H1 (cell line): ENCODE data around the gene CENPP. TPM values are rescaled to one million over a fixed set of nuclear protein-coding genes. Genes with fewer than 3 reads are reported as not detected.

Source experiments
- CTCF ChIA-PET: fragments of 300-600 bp; sonication (Branson Sonifier 250); formaldehyde crosslinking; loops from one replicate; lab custom pipeline; 2021; ENCODE audit not compliant: partially characterized antibody; lab: Charles Lee
- POLR2A ChIA-PET: fragments of 300-600 bp; sonication (Branson Sonifier 250); formaldehyde crosslinking; loops from one replicate; lab custom pipeline; 2021; ENCODE audit warnings: inconsistent platforms; ENCODE audit not compliant: partially characterized antibody; lab: Charles Lee
- DNase-seq, 2 experiments: peaks; one replicate each; pipeline versions ENCODE4 v3.0.0 to v3.0.0-alpha.2; 2010 to 2022; ENCODE audit warnings: low spot score in 2 of 2, low read depth in 1 of 2, mixed read lengths in 1 of 2
- FAIRE-seq: peaks from 2 replicates; lab custom pipeline; 2011; peaks lifted over from hg19 to GRCh38; lab: Jason Lieb, UNC
- H2AFZ ChIP-seq: 2 replicates; pipeline ENCODE4 v1.8.1; 2012; ENCODE audit warnings: low read length, inconsistent platforms
- H2AK5ac ChIP-seq: 2 replicates; pipeline ENCODE4 v1.6.1; 2013; ENCODE audit warnings: low read depth, low read length
- H2BK120ac ChIP-seq: replicated peaks from 2 replicates; pipeline ENCODE3; 2013; ENCODE audit warnings: low read depth, low read length, inconsistent platforms
- H2BK12ac ChIP-seq: 2 replicates; pipeline ENCODE4 v1.6.1; 2013; ENCODE audit warnings: low read depth, low read length
- H2BK15ac ChIP-seq: 2 replicates; pipeline ENCODE4 v1.6.1; 2013; ENCODE audit warnings: low read length
- H2BK20ac ChIP-seq: 2 replicates; pipeline ENCODE4 v1.6.1; 2013; ENCODE audit warnings: low read length
- H2BK5ac ChIP-seq: 2 replicates; pipeline ENCODE4 v1.6.1; 2013; ENCODE audit warnings: low read depth, low read length
- H3K14ac ChIP-seq: 2 replicates; pipeline ENCODE4 v1.6.1; 2013; ENCODE audit warnings: inconsistent platforms; ENCODE audit not compliant: insufficient read length
- H3K18ac ChIP-seq: 2 replicates; pipeline ENCODE4 v1.6.1; 2013; ENCODE audit warnings: low read length; ENCODE audit errors: extremely low read depth
- H3K23ac ChIP-seq: 2 replicates; pipeline ENCODE4 v1.6.1; 2013; ENCODE audit warnings: inconsistent platforms; ENCODE audit not compliant: insufficient read length
- H3K23me2 ChIP-seq: 2 replicates; pipeline ENCODE4 v1.6.1; 2013; ENCODE audit warnings: low read depth, low read length
- H3K27ac ChIP-seq: 2 replicates; pipeline ENCODE4 v1.6.1; 2011; ENCODE audit warnings: low read depth, low read length, inconsistent platforms
- H3K27me3 ChIP-seq, 4 experiments: replicated peaks in 1 of 4; 1 replicate in 1 of 4; 2 replicates in 3 of 4; pipeline versions ENCODE4 v1.6.1 to v1.8.1; 2011 to 2013; ENCODE audit warnings: low read length in 3 of 4, mild to moderate bottlenecking in 3 of 4, inconsistent platforms in 2 of 4, mixed read lengths in 2 of 4, moderate library complexity in 1 of 4; ENCODE audit not compliant: control insufficient read depth in 3 of 4, insufficient read depth in 3 of 4; ENCODE audit errors: extremely low read depth in 1 of 4
- H3K36me3 ChIP-seq, 4 experiments: 2 replicates each; pipeline versions ENCODE4 v1.6.1 to v1.8.1; 2011 to 2013; ENCODE audit warnings: mild to moderate bottlenecking in 4 of 4, low read length in 3 of 4, moderate library complexity in 2 of 4, control low read depth in 1 of 4, inconsistent platforms in 1 of 4; ENCODE audit not compliant: insufficient read depth in 4 of 4, control insufficient read depth in 2 of 4
- H3K4ac ChIP-seq: replicated peaks from 2 replicates; pipeline ENCODE3; 2013; ENCODE audit warnings: low read length, low read depth, mixed read lengths, inconsistent platforms; ENCODE audit not compliant: insufficient read length
- H3K4me1 ChIP-seq, 4 experiments: replicated peaks in 1 of 4; 1 replicate in 1 of 4; 2 replicates in 3 of 4; pipeline versions ENCODE4 v1.6.1 to v1.8.1; 2011 to 2013; ENCODE audit warnings: low read length in 3 of 4, inconsistent platforms in 2 of 4, mixed read lengths in 1 of 4; ENCODE audit not compliant: insufficient read depth in 4 of 4, control insufficient read depth in 3 of 4
- H3K4me2 ChIP-seq, 2 experiments: 2 replicates each; pipeline versions ENCODE4 v1.6.1 to v1.8.1; 2011 to 2013; ENCODE audit warnings: low read depth in 2 of 2, low read length in 2 of 2, control low read depth in 1 of 2, inconsistent platforms in 1 of 2, mild to moderate bottlenecking in 1 of 2; ENCODE audit not compliant: insufficient read depth in 1 of 2
- H3K4me3 ChIP-seq, 4 experiments: fragments of 200-600, 300-600 bp in 1 of 4; sonication (generic), shearing (Covaris generic), sonication (Bioruptor Twin) in 1 of 4; 2 replicates each; pipeline versions ENCODE4 v1.5.1 to v1.8.1; 2011 to 2016; ENCODE audit warnings: low read length in 4 of 4, low read depth in 3 of 4, control low read depth in 2 of 4, inconsistent platforms in 2 of 4, mild to moderate bottlenecking in 2 of 4, mixed read lengths in 1 of 4, moderate library complexity in 1 of 4; ENCODE audit not compliant: insufficient read depth in 2 of 4; ENCODE audit errors: extremely low read depth in 1 of 4
- H3K56ac ChIP-seq: replicated peaks from 2 replicates; pipeline ENCODE3; 2013; ENCODE audit warnings: low read depth, mild to moderate bottlenecking, mixed read lengths, low read length, inconsistent platforms; ENCODE audit not compliant: insufficient read length
- H3K79me1 ChIP-seq: 2 replicates; pipeline ENCODE4 v1.6.1; 2013; ENCODE audit warnings: low read depth, low read length, control low read depth
- H3K79me2 ChIP-seq, 2 experiments: 2 replicates each; pipeline versions ENCODE4 v1.6.1 to v1.8.1; 2012 to 2013; ENCODE audit warnings: low read length in 2 of 2, mild to moderate bottlenecking in 2 of 2, inconsistent platforms in 1 of 2; ENCODE audit not compliant: insufficient read depth in 2 of 2, control insufficient read depth in 1 of 2
- H3K9ac ChIP-seq, 4 experiments: replicated peaks in 1 of 4; 1 replicate in 1 of 4; 2 replicates in 3 of 4; pipeline versions ENCODE4 v1.6.1 to v1.8.1; 2011 to 2013; ENCODE audit warnings: low read depth in 3 of 4, low read length in 3 of 4, control low read depth in 2 of 4, mild to moderate bottlenecking in 2 of 4, moderate library complexity in 2 of 4, inconsistent platforms in 1 of 4; ENCODE audit errors: extremely low read depth in 1 of 4
- H3K9me3 ChIP-seq, 2 experiments: 2 replicates each; pipeline versions ENCODE4 v1.6.1 to v1.8.1; 2012 to 2013; ENCODE audit warnings: mild to moderate bottlenecking in 2 of 2, moderate library complexity in 2 of 2, control low read depth in 1 of 2, inconsistent platforms in 1 of 2, low read depth in 1 of 2, low read length in 1 of 2, mixed read lengths in 1 of 2; ENCODE audit not compliant: insufficient read depth in 2 of 2
- H4K20me1 ChIP-seq, 2 experiments: replicated peaks in 1 of 2; 2 replicates each; pipeline versions ENCODE3 to v1.8.1; 2011 to 2013; ENCODE audit warnings: inconsistent platforms in 2 of 2, low read length in 2 of 2, mild to moderate bottlenecking in 1 of 2; ENCODE audit not compliant: insufficient read depth in 2 of 2, control insufficient read depth in 1 of 2
- H4K5ac ChIP-seq: 2 replicates; pipeline ENCODE4 v1.6.1; 2013; ENCODE audit warnings: low read length, low read depth, mixed read lengths, inconsistent platforms; ENCODE audit not compliant: insufficient read length
- H4K8ac ChIP-seq: 2 replicates; pipeline ENCODE4 v1.8.0; 2013; ENCODE audit warnings: mild to moderate bottlenecking, moderate library complexity, low read length, inconsistent platforms; ENCODE audit not compliant: insufficient read depth; ENCODE audit errors: extremely low read depth
- H4K91ac ChIP-seq: replicated peaks from 2 replicates; pipeline ENCODE3; 2013; ENCODE audit warnings: low read length, mixed read lengths, inconsistent platforms; ENCODE audit not compliant: insufficient read length
- BRCA1 ChIP-seq: IDR thresholded peaks from 2 replicates; pipeline ENCODE4 v1.6.1; 2012; ENCODE audit warnings: low read depth, low read length, improper control_type of control experiment
- CBX8 ChIP-seq: fragments of 300-800, 300-1000 bp; sonication (generic); IDR thresholded peaks from 2 replicates; pipeline ENCODE4 v1.7.1; 2016; ENCODE audit warnings: low read depth, low read length, borderline replicate concordance
- GTF2F1 ChIP-seq: IDR thresholded peaks from 2 replicates; pipeline ENCODE4 v1.6.1; 2012; ENCODE audit warnings: low read depth, low read length, improper control_type of control experiment, borderline replicate concordance
- KDM4A ChIP-seq: IDR thresholded peaks from one replicate; pipeline ENCODE4 v1.7.1; 2012; ENCODE audit warnings: low read depth, mild to moderate bottlenecking, moderate library complexity, low read length, inconsistent platforms; ENCODE audit not compliant: severe bottlenecking
- NANOG ChIP-seq: IDR thresholded peaks from 2 replicates; pipeline ENCODE4 v1.6.1; 2011; ENCODE audit warnings: low read length, low read depth, mild to moderate bottlenecking, inconsistent platforms; ENCODE audit not compliant: insufficient read depth, poor library complexity, severe bottlenecking
- POLR2A ChIP-seq, 2 experiments: IDR thresholded peaks; 1 replicate in 1 of 2; 2 replicates in 1 of 2; pipeline ENCODE4 v1.6.1; 2011; ENCODE audit warnings: low read depth in 2 of 2, low read length in 2 of 2, mild to moderate bottlenecking in 2 of 2; ENCODE audit errors: control extremely low read depth in 1 of 2
- RXRA ChIP-seq: IDR thresholded peaks from 2 replicates; pipeline ENCODE4 v1.6.1; 2011; ENCODE audit warnings: low read depth, mild to moderate bottlenecking, low read length, moderate library complexity; ENCODE audit not compliant: insufficient read depth
- SIN3A ChIP-seq, 2 experiments: IDR thresholded peaks in 1 of 2; conservative IDR thresholded peaks in 1 of 2; 2 replicates each; pipeline ENCODE4 v1.6.1; 2011 to 2012; ENCODE audit warnings: low read length in 2 of 2, improper control_type of control experiment in 1 of 2, low read depth in 1 of 2, mild to moderate bottlenecking in 1 of 2
- SIX5 ChIP-seq: IDR thresholded peaks from 2 replicates; pipeline ENCODE4 v1.6.1; 2011; ENCODE audit warnings: mild to moderate bottlenecking, low read depth, low read length
- SP2 ChIP-seq: IDR thresholded peaks from 2 replicates; pipeline ENCODE4 v1.6.1; 2012; ENCODE audit warnings: mild to moderate bottlenecking, low read length, inconsistent platforms
- SRF ChIP-seq: IDR thresholded peaks from 2 replicates; pipeline ENCODE4 v1.6.1; 2011; ENCODE audit warnings: mild to moderate bottlenecking, low read depth, low read length, moderate library complexity
- WGBS, 2 experiments: shearing (Covaris generic) in 1 of 2; methylation state at CpG; one replicate each; pipeline versions ENCODE4 v1.1.6 to v1.1.7; 2013 to 2015; ENCODE audit warnings: low lambda C conversion rate in 2 of 2, mixed read lengths in 2 of 2, inconsistent platforms in 1 of 2, low coverage in 1 of 2, missing lambda C conversion rate in 1 of 2; ENCODE audit not compliant: insufficient replicate concordance in 2 of 2, insufficient coverage in 1 of 2, insufficient read length in 1 of 2; ENCODE audit errors: extremely low coverage in 1 of 2, missing lambda C conversion rate in 1 of 2; 5-methylcytosine and 5-hydroxymethylcytosine counted together
- polyA plus RNA-seq, 7 experiments: library from polyadenylated mRNA; depleted of rRNA in 3 of 7; stranded (reverse) in 5 of 7; unstranded in 2 of 7; fragments of >200 nt in 5 of 7; fragments of 200-250 nt in 2 of 7; gene quantifications; 1 replicate in 5 of 7; 2 replicates in 1 of 7; 4 replicates in 1 of 7; pipeline versions ENCODE4 v1.2.1 to v1.2.3, GENCODE V29; 2011 to 2013; ENCODE audit warnings: missing spikeins in 2 of 7, mixed read lengths in 2 of 7
- total RNA-seq: library from RNA; stranded (reverse); fragmentation: NEBNext Ultra II Directional; extraction: Animal tissue kit (Norgen Biotek cat#: 25700); gene quantifications from 2 replicates; pipeline ENCODE4 v1.2.1, GENCODE V29; 2021
- TF ChIP-seq, protein P1 (sequence below): IDR thresholded peaks from 2 replicates; pipeline ENCODE4 v1.6.1; 2012; ENCODE audit warnings: inconsistent platforms
- TF ChIP-seq, protein P2 (sequence below): IDR thresholded peaks from 2 replicates; pipeline ENCODE4 v1.6.1; 2012; ENCODE audit warnings: low read length, inconsistent platforms

The CENPP gene
- total and polyA plus RNA-seq, 2 of the 8 experiments (the other 6 are each of a cell fraction or from before 2014, with no cell fraction given), result 2.7 to 10.8 TPM

DNA sequence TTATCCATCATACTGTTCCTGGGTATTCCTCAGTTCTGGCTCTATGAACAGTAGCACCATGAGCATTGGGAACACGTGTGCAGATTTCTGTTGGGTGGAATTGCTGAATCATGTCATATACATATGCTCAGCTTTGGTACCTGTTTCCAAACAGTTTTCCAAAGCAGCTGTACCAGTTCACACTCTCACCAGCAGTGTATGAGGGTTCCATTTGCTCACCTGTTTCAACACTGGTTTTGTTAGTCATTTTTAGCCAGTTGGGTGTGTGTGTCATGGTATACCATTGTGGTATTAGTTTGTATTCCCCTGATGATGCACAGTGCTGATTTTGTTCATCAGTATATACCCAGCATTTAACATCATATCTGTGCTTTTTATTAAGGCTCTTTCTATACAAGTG, 266.8 kb downstream of the CENPP start:
- no peak for FAIRE-seq
- CTCF ChIA-PET, result interaction anchor here (1.3 kb wide), 1 partner anchor 85 kb away, joined by 3 read pairs; no protein-coding TSS in a partner anchor
- WGBS, 2 experiments, result 100% methylated on average over 1 of the region's 1 CpG; no CpG with 5 or more reads in 1 of the 2 experiments
- TF ChIP-seq POLR2A (IDR thresholded peaks at IDR 0.05; ENCODE audit: control extremely low read depth in 1 of 2, low read depth in 2 of 2, low read length in 2 of 2) (no peak), BRCA1 (no peak), NANOG (no peak), KDM4A (no peak), SIN3A (conservative IDR thresholded peaks at IDR 0.05 in 1 of 2, IDR thresholded peaks at IDR 0.05 in 1 of 2; ENCODE audit: low read depth in 1 of 2, low read length in 2 of 2) (no peak), RXRA (no peak), SP2 (no peak), SIX5 (no peak), SRF (no peak), GTF2F1 (no peak), CBX8 (no peak)
- TF ChIP-seq, protein P1, sequence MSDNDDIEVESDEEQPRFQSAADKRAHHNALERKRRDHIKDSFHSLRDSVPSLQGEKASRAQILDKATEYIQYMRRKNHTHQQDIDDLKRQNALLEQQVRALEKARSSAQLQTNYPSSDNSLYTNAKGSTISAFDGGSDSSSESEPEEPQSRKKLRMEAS, result no peak
- TF ChIP-seq, protein P2, sequence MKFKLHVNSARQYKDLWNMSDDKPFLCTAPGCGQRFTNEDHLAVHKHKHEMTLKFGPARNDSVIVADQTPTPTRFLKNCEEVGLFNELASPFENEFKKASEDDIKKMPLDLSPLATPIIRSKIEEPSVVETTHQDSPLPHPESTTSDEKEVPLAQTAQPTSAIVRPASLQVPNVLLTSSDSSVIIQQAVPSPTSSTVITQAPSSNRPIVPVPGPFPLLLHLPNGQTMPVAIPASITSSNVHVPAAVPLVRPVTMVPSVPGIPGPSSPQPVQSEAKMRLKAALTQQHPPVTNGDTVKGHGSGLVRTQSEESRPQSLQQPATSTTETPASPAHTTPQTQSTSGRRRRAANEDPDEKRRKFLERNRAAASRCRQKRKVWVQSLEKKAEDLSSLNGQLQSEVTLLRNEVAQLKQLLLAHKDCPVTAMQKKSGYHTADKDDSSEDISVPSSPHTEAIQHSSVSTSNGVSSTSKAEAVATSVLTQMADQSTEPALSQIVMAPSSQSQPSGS, result no peak

More for the DNA sequence above, 266.8 kb downstream of the CENPP start:
- H2BK15ac ChIP-seq, result no peak overlapping the region
- H3K23ac ChIP-seq, result no peak overlapping the region
- H3K18ac ChIP-seq, result no peak overlapping the region
- no peak overlapping the region for H2BK12ac ChIP-seq
- no peak overlapping the region for H2BK120ac ChIP-seq
- DNase-seq, result no peak
- H4K91ac ChIP-seq, result no peak overlapping the region
- H3K79me2 ChIP-seq, result no peaks in the 10 kb centered on the region
- H2AK5ac ChIP-seq, result no peak overlapping the region
- no peaks in the 10 kb centered on the region for H3K9me3 ChIP-seq
- no peak overlapping the region for H3K27ac ChIP-seq
- no peak overlapping the region for H3K4ac ChIP-seq
- H3K4me3 ChIP-seq, result no peak overlapping the region
- POLR2A ChIA-PET, result no interaction called here
- H3K9ac ChIP-seq, result no peak overlapping the region
- H3K79me1 ChIP-seq, result no peaks in the 10 kb centered on the region
- H4K8ac ChIP-seq, result no peak overlapping the region
- H3K4me2 ChIP-seq, result no peak overlapping the region
- H3K36me3 ChIP-seq, result no peaks in the 10 kb centered on the region
- H3K23me2 ChIP-seq, result no peaks in the 10 kb centered on the region
- H3K14ac ChIP-seq, result no peak overlapping the region
- no peak overlapping the region for H3K56ac ChIP-seq
- H4K20me1 ChIP-seq, result no peaks in the 10 kb centered on the region
- H2AFZ ChIP-seq, result no peak overlapping the region
- no peaks in the 10 kb centered on the region for H3K4me1 ChIP-seq
- H3K27me3 ChIP-seq, result no peaks in the 10 kb centered on the region
- no peak overlapping the region for H4K5ac ChIP-seq
- H2BK20ac ChIP-seq, result no peak overlapping the region
- no peak overlapping the region for H2BK5ac ChIP-seq
